GM12878 (cell line): ENCODE data around the gene GUCY1B1.

Source experiments
- BHLHE40 ChIP-seq, 2 experiments: fragments of 450-650 bp in 1 of 2; IDR thresholded peaks; 2 replicates each; pipeline ENCODE4 v1.6.1; 2011 to 2017; ENCODE audit warnings: low read depth in 2 of 2, borderline replicate concordance in 1 of 2, improper control_type of control experiment in 1 of 2, low read length in 1 of 2, mild to moderate bottlenecking in 1 of 2
- CREB1 ChIP-seq: IDR thresholded peaks from 2 replicates; pipeline ENCODE4 v1.6.1; 2012; ENCODE audit warnings: low read depth, mild to moderate bottlenecking, inconsistent platforms
- EED ChIP-seq: sonication (generic); IDR thresholded peaks from 2 replicates; pipeline ENCODE4 v1.6.1; 2016; ENCODE audit warnings: antibody characterized with exemption, low read depth
- GATAD2B ChIP-seq: fragments of 450-650 bp; conservative IDR thresholded peaks from 2 replicates; pipeline ENCODE4 v1.6.1; 2017; ENCODE audit warnings: low read depth, mild to moderate bottlenecking, moderate library complexity
- JUNB ChIP-seq: IDR thresholded peaks from 2 replicates; pipeline ENCODE4 v1.6.1; 2016; ENCODE audit warnings: antibody characterized with exemption, mild to moderate bottlenecking
- JUND ChIP-seq: IDR thresholded peaks from 2 replicates; pipeline ENCODE4 v1.6.1; 2012; ENCODE audit warnings: low read depth, mild to moderate bottlenecking, low read length, improper control_type of control experiment, moderate library complexity
- NFXL1 ChIP-seq: fragments of 450-650 bp; IDR thresholded peaks from 2 replicates; pipeline ENCODE4 v1.6.1; 2017; ENCODE audit warnings: antibody characterized with exemption, mild to moderate bottlenecking, borderline replicate concordance
- NFYA ChIP-seq: IDR thresholded peaks from 2 replicates; pipeline ENCODE4 v1.6.1; 2011; ENCODE audit warnings: low read depth, mild to moderate bottlenecking, low read length, improper control_type of control experiment, borderline replicate concordance
- POLR2A ChIP-seq: IDR thresholded peaks from 2 replicates; pipeline ENCODE4 v1.6.1; 2011; ENCODE audit warnings: low read depth, mild to moderate bottlenecking, low read length
- POLR2AphosphoS5 ChIP-seq: IDR thresholded peaks from 2 replicates; pipeline ENCODE4 v1.6.1; 2011; ENCODE audit warnings: mild to moderate bottlenecking, low read length, inconsistent platforms
- SMARCA5 ChIP-seq: fragments of 450-650 bp; IDR thresholded peaks from 2 replicates; pipeline ENCODE4 v1.6.1; 2017; ENCODE audit warnings: mild to moderate bottlenecking
- TAF1 ChIP-seq: IDR thresholded peaks from 2 replicates; pipeline ENCODE4 v1.6.1; 2011; ENCODE audit warnings: mild to moderate bottlenecking, low read depth, low read length, borderline replicate concordance
- TF ChIP-seq, protein P1 (sequence below), 3 experiments: IDR thresholded peaks in 2 of 3; conservative IDR thresholded peaks in 1 of 3; 2 replicates each; pipeline ENCODE4 v1.5.1; 2011; ENCODE audit warnings: low read depth in 3 of 3, low read length in 3 of 3, mild to moderate bottlenecking in 3 of 3, control low read depth in 2 of 3, moderate library complexity in 2 of 3, inconsistent platforms in 1 of 3, mixed read lengths in 1 of 3; ENCODE audit not compliant: control insufficient read depth in 2 of 3, insufficient read depth in 1 of 3; ENCODE audit errors: extremely low read depth in 1 of 3

DNA sequence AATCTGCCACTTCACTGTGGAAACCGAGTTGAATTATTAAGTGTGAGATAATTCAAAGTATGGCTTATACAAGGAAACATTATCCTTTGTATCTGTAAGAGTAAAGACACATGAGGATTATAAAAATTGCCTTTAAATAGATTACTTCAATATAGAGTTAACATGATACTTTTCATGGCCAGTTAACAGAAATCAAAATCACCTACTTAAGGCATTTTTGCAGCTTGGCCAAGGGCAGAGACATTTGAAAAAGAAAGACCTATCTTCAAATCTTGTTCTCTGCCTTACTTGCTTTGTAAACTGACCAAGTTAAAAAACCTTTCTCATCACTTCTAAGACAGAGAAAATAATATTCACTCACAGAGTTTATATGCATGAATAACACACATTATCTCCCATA is 44.9 kb upstream of the GUCY1B1 start:
- TF ChIP-seq EED (no peak), BHLHE40 (IDR thresholded peaks at IDR 0.05; ENCODE audit: borderline replicate concordance in 1 of 2, low read depth in 2 of 2, low read length in 1 of 2) (no peak), SMARCA5 (no peak), JUND (no peak), NFYA (no peak), NFXL1 (no peak), TAF1 (no peak), POLR2A (no peak), GATAD2B (no peak), CREB1 (no peak), JUNB (no peak), POLR2AphosphoS5 (no peak)
- TF ChIP-seq, protein P1, sequence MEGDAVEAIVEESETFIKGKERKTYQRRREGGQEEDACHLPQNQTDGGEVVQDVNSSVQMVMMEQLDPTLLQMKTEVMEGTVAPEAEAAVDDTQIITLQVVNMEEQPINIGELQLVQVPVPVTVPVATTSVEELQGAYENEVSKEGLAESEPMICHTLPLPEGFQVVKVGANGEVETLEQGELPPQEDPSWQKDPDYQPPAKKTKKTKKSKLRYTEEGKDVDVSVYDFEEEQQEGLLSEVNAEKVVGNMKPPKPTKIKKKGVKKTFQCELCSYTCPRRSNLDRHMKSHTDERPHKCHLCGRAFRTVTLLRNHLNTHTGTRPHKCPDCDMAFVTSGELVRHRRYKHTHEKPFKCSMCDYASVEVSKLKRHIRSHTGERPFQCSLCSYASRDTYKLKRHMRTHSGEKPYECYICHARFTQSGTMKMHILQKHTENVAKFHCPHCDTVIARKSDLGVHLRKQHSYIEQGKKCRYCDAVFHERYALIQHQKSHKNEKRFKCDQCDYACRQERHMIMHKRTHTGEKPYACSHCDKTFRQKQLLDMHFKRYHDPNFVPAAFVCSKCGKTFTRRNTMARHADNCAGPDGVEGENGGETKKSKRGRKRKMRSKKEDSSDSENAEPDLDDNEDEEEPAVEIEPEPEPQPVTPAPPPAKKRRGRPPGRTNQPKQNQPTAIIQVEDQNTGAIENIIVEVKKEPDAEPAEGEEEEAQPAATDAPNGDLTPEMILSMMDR (IDR thresholded peaks at IDR 0.05 in 2 of 3, conservative IDR thresholded peaks at IDR 0.05 in 1 of 3; ENCODE audit: control insufficient read depth in 2 of 3, extremely low read depth in 1 of 3, insufficient read depth in 1 of 3, low read depth in 3 of 3, low read length in 3 of 3): no peak
